HAP-1 (cell line): ENCODE results near the gene OASL.

Experiments
- DNase-seq, 2 experiments: peaks; one replicate each; pipeline ENCODE4 v3.0.0-alpha.2; 2016 to 2020; ENCODE audit warnings: low spot score in 2 of 2
- H3K27me3 ChIP-seq: fragments of 250-450 bp; sonication (Bioruptor Pico); 2 replicates; pipeline ENCODE4 v1.5.1; 2020; ENCODE audit warnings: low read depth, mild to moderate bottlenecking, moderate library complexity
- H3K36me3 ChIP-seq: fragments of 250-450 bp; sonication (Bioruptor Pico); replicated peaks from 2 replicates; pipeline ENCODE4 v1.5.1; 2020; ENCODE audit warnings: mild to moderate bottlenecking
- H3K4me1 ChIP-seq: fragments of 250-450 bp; sonication (Bioruptor Pico); 2 replicates; pipeline ENCODE4 v1.5.1; 2020; ENCODE audit warnings: mild to moderate bottlenecking
- H3K4me3 ChIP-seq: fragments of 250-450 bp; sonication (Bioruptor Pico); 2 replicates; pipeline ENCODE4 v1.5.1; 2020; ENCODE audit warnings: mild to moderate bottlenecking, moderate library complexity
- H3K9me3 ChIP-seq: fragments of 250-450 bp; sonication (Bioruptor Pico); 2 replicates; pipeline ENCODE4 v1.5.1; 2020; ENCODE audit warnings: mild to moderate bottlenecking, moderate library complexity
- in situ Hi-C: fragments of 300-500 bp; cut with MboI; formaldehyde crosslinking; loops from 3 replicates; pipeline ENCODE4 v1.14.3; 2020; ENCODE audit warnings: low sequenced_read_pairs, inconsistent platforms, mixed read lengths

The OASL gene

DNA sequence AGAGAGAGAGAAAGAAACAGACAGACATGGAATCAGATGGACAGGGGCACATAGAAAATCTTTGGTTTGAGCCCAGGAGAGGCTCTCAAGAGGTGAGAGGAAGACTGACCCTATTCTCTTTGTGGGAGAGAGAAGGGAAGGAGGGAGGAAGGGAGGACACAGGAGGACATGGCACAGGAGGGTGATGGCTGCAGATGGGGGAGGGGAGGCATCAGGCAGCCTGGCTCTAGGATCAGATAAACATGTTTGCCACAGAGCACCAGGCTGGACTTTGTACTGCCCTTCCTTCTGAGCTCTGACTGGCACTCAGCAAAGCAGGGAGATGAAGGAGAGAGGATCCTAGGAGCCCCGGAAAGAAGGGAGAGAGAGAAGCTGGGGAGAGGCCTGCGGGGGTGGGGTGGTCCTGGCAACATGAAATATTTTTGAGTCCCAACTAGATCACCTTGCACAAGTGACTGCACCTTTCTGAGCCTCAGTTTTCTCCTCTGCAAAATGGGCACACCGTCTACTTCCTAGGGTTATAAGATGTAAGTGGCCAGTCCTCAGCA is 54.6 kb downstream of the OASL start:
- no peak for DNase-seq
- Histone ChIP-seq H3K27me3 (no peaks in the 10 kb centered on the region), H3K4me1 (no peaks in the 10 kb centered on the region), H3K4me3 (no peak overlapping the region), H3K9me3 (no peaks in the 10 kb centered on the region), H3K36me3 (no peaks in the 10 kb centered on the region)
- in situ Hi-C loops: no loop called here

DNA sequence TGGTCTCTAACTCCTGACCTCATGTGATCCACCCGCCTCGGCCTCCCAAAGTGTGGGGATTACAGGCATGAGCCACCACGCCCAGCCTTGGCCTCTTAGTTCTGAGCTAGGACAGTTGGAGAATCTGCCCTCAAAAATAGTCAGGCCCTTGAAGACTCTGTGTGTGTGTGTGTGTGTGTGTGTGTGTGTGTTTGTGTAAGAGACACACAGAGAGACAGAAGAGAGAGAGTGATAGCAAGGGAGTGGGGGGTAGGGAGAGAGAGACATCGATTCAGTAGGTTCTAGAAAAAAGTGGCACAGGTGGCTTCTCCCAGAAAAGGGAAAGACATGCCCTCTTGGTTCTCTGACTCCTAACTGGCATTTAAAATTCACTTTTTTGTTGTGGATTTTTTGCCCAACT is 55.3 kb downstream of the OASL start:
- Histone ChIP-seq H3K36me3 (no peaks in the 10 kb centered on the region), H3K9me3 (no peaks in the 10 kb centered on the region), H3K27me3 (no peaks in the 10 kb centered on the region), H3K4me3 (no peak overlapping the region), H3K4me1 (no peaks in the 10 kb centered on the region)
- no peak for DNase-seq
- in situ Hi-C loops: no loop called here

DNA sequence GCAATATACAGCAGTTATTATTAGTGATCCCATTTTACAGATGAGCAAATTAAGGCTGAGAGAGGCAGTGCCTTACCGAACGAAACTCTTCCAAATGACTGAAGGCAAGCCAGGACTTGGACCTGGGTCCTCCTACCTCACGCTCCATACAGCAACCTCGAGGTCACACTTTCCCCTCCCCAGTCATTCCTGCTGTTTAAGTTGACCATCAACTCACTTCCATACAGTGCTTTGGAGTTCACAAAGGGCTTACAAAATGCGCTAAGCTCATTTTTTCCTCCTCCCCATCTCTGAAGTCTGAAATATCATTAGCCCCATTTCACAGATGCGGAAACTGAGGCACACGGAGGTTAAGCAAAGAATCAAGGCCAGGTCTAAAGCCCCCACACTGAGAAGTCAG is 56.4 kb downstream of the OASL start:
- DNase-seq: no peak
- in situ Hi-C loops: no loop called here

DNA sequence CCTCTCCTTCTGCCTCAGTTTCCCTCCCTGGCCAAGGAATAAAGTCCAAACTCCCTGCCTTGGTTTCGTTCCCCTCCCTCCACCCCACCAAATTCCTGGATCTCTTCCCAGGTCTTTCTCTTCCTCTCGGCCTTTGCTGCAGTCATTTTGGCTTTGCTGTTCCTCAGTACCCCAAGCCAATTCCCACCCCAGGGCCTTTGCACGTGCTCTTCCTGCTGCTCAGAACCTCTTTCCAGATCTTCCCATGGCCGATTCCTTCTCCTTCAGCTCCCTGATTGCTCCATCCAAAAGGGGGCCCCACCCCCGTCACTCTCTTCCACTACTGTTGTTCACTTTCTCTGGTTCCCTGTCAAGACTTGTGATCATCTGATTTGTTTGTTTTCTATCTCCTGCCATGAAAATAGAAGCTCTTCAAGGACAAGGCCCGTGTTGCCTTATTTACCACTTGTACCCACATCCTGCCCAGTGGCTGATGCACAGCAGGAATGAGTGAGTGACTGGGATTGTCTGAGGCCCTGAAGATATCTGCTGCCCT is 57.6 kb downstream of the OASL start:
- Histone ChIP-seq H3K9me3 (no peaks in the 10 kb centered on the region), H3K4me1 (no peaks in the 10 kb centered on the region), H3K36me3 (no peaks in the 10 kb centered on the region), H3K27me3 (no peaks in the 10 kb centered on the region), H3K4me3 (no peak overlapping the region)
- no peak for DNase-seq
- in situ Hi-C loops: no loop called here

More for the DNA sequence above, 56.4 kb downstream of the OASL start:
- Histone ChIP-seq H3K4me1 (no peaks in the 10 kb centered on the region), H3K36me3 (no peaks in the 10 kb centered on the region), H3K27me3 (no peaks in the 10 kb centered on the region), H3K9me3 (no peaks in the 10 kb centered on the region), H3K4me3 (no peak overlapping the region)

DNA sequence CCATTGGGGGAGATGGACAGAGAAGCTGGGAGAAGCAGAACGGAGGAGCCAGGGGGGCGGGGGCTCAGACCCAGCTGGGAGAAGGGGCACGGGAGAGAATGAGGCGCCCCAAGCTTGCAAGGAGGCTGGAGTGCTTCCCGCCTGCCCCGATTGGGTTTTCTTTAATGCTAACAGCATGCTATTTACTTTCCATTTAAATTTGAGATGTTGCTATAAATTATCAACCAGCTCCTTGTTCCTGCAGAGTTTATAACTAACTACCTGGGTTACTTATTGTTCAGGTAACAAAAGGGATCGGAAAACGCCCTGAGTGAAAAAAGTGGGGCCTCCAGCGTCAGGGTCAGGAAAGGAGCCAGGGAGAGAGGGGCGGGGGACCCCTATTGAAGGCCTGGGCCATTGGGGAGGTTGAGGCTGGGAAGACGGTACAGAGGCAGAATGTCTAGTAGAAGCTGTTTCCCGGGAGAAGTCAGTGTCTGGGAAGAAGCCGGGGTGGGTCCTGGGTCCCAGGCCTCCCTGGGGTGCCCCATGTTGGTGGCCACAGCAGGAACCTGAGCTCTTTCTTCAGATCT is 58.2 kb downstream of the OASL start:
- Histone ChIP-seq H3K9me3 (no peaks in the 10 kb centered on the region), H3K4me1 (no peaks in the 10 kb centered on the region), H3K4me3 (no peak overlapping the region), H3K27me3 (no peaks in the 10 kb centered on the region), H3K36me3 (no peaks in the 10 kb centered on the region)
- no peak for DNase-seq
- in situ Hi-C loops: no loop called here

DNA sequence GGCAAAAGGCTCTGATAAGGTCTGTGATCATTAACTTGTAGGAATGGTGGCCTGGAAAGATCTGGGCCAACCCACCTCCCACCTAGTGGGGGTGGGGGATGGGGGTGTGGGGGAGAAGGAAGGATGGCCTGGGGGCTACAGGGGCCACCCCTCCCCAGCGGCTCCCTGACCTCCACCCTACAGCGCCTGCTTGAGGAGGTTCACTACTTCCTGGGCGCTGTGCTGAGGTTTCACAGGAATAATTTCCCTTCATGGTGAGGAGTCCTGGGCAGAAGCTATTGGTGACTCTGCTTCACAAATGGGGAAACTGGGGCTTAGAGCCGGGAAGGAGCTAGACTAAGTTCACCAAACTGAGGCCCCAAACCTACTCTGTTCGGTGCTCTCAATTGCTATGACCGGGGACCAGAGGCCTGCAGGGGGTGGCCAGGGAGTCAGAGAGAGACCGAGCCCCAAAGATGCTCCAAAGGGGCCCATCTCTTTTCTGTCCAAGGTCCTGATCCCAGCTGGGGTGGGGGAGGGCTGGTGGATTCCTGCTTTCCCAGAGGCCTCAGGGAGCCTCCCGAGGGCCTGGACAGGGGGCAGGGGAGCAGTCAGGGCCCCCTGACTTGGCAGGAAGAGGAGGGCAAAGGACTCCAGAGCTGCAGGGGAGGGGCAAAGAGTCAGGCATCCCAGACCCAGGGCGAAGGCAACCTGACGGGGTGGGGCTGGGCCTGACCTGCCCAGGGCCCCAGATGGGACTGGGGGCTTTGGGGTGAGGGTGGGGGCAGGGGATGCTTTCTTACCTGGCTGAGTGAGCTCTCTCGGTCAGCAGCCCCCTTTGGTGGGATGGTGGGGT is 59.0 kb downstream of the OASL start:
- DNase-seq: no peak
- Histone ChIP-seq H3K4me1 (no peaks in the 10 kb centered on the region), H3K4me3 (no peak overlapping the region), H3K36me3 (no peaks in the 10 kb centered on the region), H3K9me3 (no peaks in the 10 kb centered on the region), H3K27me3 (no peaks in the 10 kb centered on the region)
- in situ Hi-C loops: no loop called here

DNA sequence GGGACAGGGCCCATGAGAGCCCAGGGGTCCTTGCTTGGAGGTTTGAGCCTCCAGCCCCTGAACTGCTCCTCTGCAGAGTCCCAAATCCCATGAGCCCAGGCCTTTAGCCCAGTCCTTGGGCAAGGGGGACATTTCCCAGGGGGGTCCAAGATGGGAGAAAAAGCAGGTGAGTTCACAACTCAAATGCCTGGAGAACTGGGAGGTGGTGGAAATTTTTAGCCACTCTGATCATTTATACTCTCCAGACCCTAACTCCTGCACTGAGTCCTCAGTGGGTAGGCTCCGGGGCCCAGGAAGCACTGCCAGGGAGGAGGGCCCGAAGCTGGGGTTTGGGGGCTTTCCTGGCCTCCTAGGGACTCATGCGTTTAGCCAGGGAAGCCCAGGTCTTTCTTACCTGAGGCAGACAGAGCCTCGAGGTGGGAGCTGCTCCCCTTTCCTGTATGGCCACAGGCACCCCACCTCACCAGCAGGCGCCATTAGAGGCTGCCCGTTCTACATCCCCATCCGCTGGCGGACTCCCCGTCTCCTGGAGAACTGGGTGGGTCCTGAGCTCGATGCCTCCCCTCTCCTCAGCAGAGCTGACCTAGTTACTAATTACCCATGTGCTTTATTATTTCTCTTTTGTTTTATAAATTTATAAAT is 59.7 kb downstream of the OASL start:
- Histone ChIP-seq H3K9me3 (no peaks in the 10 kb centered on the region), H3K27me3 (no peaks in the 10 kb centered on the region), H3K36me3 (no peaks in the 10 kb centered on the region), H3K4me1 (no peaks in the 10 kb centered on the region), H3K4me3 (no peak overlapping the region)
- no peak for DNase-seq
- in situ Hi-C loops: no loop called here

DNA sequence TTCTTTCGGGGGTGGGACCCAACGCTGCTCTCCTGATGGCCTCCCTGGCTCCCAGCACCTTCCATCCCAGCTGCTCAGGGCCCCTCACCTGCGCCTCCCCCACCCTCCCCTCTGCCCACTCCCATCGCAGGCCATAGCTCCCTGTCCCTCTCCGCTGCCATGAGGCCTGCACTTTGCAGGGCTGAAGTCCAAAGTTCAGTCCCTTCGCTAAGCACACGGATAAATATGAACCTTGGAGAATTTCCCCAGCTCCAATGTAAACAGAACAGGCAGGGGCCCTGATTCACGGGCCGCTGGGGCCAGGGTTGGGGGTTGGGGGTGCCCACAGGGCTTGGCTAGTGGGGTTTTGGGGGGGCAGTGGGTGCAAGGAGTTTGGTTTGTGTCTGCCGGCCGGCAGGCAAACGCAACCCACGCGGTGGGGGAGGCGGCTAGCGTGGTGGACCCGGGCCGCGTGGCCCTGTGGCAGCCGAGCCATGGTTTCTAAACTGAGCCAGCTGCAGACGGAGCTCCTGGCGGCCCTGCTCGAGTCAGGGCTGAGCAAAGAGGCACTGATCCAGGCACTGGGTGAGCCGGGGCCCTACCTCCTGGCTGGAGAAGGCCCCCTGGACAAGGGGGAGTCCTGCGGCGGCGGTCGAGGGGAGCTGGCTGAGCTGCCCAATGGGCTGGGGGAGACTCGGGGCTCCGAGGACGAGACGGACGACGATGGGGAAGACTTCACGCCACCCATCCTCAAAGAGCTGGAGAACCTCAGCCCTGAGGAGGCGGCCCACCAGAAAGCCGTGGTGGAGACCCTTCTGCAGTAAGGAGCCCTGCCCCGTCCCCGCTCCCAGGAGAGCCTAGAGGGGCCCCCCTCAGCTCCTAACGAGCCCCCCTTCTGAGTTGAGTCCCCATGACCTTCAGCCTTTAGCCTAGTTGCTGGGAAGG is 60.5 kb downstream of the OASL start, which contains the start of gene HNF1A:
Gene HNF1A, plus strand, starts transcription at position 248 of the 924 bp plus-strand sequence. Its CDS starts 226 bp downstream, at position 474.
- Histone ChIP-seq H3K9me3 (no peaks in the 10 kb centered on the region), H3K27me3 (no peaks in the 10 kb centered on the region), H3K4me1 (no peaks in the 10 kb centered on the region; the same call in 1 of the 2 replicates), H3K4me3 (no peak within 1 kb of the TSS), H3K36me3 (no peaks in the 10 kb centered on the region)
- no peak for DNase-seq
- in situ Hi-C loops: no loop called here

DNA sequence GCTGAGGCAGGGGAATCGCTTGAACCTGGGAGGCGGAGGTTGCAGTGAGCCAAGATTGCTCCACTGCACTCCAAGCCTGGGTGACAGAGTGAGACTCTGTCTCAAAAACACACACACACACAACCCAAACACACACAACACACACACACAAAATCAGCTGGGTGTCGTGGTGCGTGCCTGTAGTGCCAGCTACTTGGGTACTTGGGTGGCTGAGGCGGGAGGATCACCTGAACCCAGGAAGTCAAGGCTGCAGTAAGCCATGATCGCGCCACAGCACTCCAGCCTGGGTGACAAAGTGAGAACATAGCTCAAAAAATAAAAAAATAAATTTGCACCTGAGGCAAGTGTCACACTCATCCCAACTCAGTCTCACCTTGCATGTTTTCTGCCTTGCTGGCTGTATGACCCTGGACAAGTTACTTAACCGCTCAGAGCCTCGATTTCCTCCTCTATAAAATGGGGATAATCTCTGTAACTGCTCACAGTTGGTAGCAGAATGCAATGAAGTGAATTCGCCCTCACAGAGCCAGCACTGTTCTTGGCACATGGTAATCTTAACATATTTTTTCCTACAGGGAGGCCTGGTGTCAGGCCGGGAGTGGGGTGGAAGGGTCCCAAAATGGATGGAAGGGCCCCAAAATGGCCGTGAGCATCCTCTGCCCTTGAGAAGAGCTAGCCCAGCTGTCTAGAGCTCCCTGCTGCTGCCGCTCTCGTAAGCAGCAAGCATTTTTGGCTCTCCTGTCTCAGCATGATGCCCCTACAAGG is 61.3 kb downstream of the OASL start:
- Histone ChIP-seq H3K27me3 (no peaks in the 10 kb centered on the region), H3K4me1 (peaks cover 4% of the 10 kb centered on the region), H3K9me3 (no peaks in the 10 kb centered on the region), H3K4me3 (no peak overlapping the region), H3K36me3 (no peaks in the 10 kb centered on the region)
- DNase-seq: no peak
- in situ Hi-C loops: no loop called here

DNA sequence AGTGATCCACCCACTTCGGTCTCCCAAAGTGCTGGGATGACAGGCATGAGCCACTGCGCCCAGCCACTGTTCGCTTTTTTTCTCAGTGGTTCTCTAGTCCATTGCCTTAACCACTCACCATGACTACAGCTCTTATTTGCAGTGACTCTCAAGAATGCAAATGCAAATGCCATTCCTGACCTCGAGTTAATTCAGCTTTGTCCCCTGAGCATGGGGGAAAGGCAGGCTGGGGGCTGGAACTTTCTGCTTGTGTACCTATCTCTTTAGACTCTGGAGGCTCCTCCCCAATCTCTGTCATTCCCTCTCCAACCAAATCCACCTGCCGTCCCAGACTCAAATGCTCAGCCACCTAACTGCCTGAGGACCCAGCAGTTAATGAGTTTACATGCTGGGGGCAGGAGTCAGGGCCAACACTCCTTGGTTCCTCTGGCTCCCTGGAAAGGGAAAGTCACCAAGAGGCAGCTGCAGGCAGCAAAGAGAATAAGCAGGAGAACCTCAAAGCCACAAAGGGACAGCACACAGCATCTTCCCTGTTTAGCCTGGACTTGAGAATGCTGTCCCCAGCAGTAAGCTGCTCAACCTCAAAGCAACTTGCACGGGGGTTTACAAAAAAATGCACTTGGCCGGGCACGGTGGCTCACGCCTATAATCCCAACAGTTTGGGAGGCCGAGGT is 66.0 kb downstream of the OASL start:
- Histone ChIP-seq H3K4me3 (no peak overlapping the region), H3K27me3 (no peaks in the 10 kb centered on the region), H3K4me1 (peaks cover 6% of the 10 kb centered on the region), H3K9me3 (no peaks in the 10 kb centered on the region), H3K36me3 (no peaks in the 10 kb centered on the region)
- in situ Hi-C loops: no loop called here
- peak; percentile 89 to 94 for DNase-seq

DNA sequence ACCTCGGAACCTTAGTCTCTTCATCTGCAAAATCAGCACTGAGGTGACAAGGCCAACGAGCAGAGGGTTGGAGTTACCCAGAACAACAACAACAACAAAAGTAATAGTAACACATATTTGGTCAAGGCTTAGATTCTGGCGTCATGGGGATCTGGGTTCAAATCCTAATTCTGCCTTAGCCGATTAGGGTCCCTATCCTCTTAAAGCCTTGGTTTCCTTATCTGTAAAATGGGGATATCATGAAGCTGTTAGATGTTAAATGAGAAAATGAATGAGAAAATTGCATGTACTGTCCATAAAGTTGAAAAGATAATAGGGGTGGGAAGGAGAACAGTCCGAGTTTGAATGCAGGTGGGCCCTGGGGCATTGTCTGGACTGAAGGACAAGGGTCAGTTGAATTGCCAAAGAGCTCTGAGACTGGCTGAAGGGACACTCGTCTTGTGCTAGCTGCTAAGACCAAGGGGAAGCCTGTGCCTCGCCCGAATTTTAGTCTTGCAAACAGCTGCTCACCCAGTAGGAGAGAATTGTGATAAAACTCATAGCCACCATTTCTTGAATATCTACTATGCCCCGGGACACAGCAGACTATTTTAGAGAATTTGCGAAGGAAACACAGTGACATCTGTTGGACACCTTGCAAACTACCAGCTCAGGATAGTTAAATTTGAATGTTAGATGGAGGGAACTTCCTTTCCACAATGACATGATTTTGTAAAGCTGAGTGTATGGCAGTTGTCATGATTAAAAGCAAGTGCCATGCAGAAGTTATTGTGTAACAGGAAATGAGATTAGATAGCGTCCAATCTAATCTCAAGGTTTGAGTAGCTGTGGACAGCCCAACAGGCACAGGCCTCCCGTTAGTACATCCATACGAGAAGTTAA is 67.5 kb downstream of the OASL start:
- no peaks in the 10 kb centered on the region for H3K9me3 ChIP-seq
- peaks cover 6% of the 10 kb centered on the region for H3K4me1 ChIP-seq
- H3K36me3 ChIP-seq: no peaks in the 10 kb centered on the region
- no peaks in the 10 kb centered on the region for H3K27me3 ChIP-seq
- in situ Hi-C loops: no loop called here
- DNase-seq: peak; percentile 41 to 74
- no peak overlapping the region for H3K4me3 ChIP-seq
